Right lobe of liver (tissue), 4 donors: ENCODE measurements around the gene AGFG1.

Experiments
- CTCF ChIP-seq, 4 donors: fragments of 200-600 bp in 3 of 4; fragments of 450-650 bp in 1 of 4; IDR thresholded peaks; one replicate each; pipeline versions ENCODE4 v1.5.1 to v1.8.0; 2016 to 2022; ENCODE audit warnings: antibody characterized with exemption in 4 of 4, mild to moderate bottlenecking in 2 of 4
- POLR2A ChIP-seq: fragments of 450-650 bp; IDR thresholded peaks from one replicate; pipeline ENCODE4 v1.6.1; 2017; ENCODE audit warnings: antibody characterized with exemption, mild to moderate bottlenecking
- donor health status: DM: no; HTN: no; CAD: no.
- donor health status: DM: no; HTN: no; CAD: no.
- donor health status: DM: no; HTN: yes; CAD: no.

GRCh38 chr2:227493524-227493923 lies 21.6 kb downstream of the AGFG1 start:
- TF ChIP-seq POLR2A, result no peak
- TF ChIP-seq CTCF (IDR thresholded peaks at IDR 0.05), result no peak
